B cell (primary cell): Measurements from ENCODE around the gene UBE2D3. TPM values are rescaled to one million over a fixed set of nuclear protein-coding genes. Genes with fewer than 3 reads are reported as not detected.
A peak's percentile ranks its signal among the peaks of the same experiment; 100 is the strongest.

Experiments used
- ATAC-seq: fragments of 200-7000 bp; cut with Tn5 transposase; one replicate; pipeline ENCODE4 v1.10.0; 2021; ENCODE audit warnings: low read depth, mild to moderate bottlenecking, moderate number of reproducible peaks, moderate library complexity
- CTCF ChIA-PET: fragments of 350-600 bp; sonication (Branson Sonifier 250); formaldehyde crosslinking; loops from one replicate; lab custom pipeline; 2021; ENCODE audit warnings: antibody characterized with exemption, inconsistent platforms; lab: Charles Lee
- POLR2A ChIA-PET: fragments of 350-600 bp; sonication (Branson Sonifier 250); formaldehyde crosslinking; loops from one replicate; lab custom pipeline; 2021; ENCODE audit warnings: antibody characterized with exemption; lab: Charles Lee
- DNase-seq: peaks from one replicate; pipeline ENCODE4 v3.0.0; 2013
- H2AFZ ChIP-seq: 2 replicates; pipeline ENCODE4 v1.6.1; 2012; ENCODE audit warnings: mild to moderate bottlenecking, low read depth, low read length; ENCODE audit not compliant: insufficient read depth, poor library complexity, severe bottlenecking
- H3K27ac ChIP-seq, 2 donors: 1 replicate in 1 of 2; 2 replicates in 1 of 2; pipeline ENCODE4 v1.5.1; 2012 to 2013; ENCODE audit warnings: low read length in 2 of 2, mild to moderate bottlenecking in 2 of 2, moderate library complexity in 1 of 2
- H3K27me3 ChIP-seq, 4 experiments: fragments of 200-600 bp in 1 of 4; sonication (generic) in 1 of 4; replicated peaks in 1 of 4; 1 replicate in 2 of 4; 2 replicates in 2 of 4; pipeline versions ENCODE4 v1.6.1 to v1.7.0; 2013 to 2016; ENCODE audit warnings: low read length in 3 of 4, mild to moderate bottlenecking in 2 of 4, mixed read lengths in 1 of 4, moderate library complexity in 1 of 4; ENCODE audit not compliant: insufficient read depth in 4 of 4, control insufficient read depth in 3 of 4; ENCODE audit errors: control extremely low read depth in 1 of 4
- H3K36me3 ChIP-seq, 2 experiments: replicated peaks in 1 of 2; 1 replicate in 1 of 2; 2 replicates in 1 of 2; pipeline versions ENCODE4 v1.6.1 to v1.7.1; 2013; ENCODE audit warnings: low read length in 1 of 2; ENCODE audit not compliant: insufficient read depth in 2 of 2, control insufficient read depth in 1 of 2; ENCODE audit errors: control extremely low read depth in 1 of 2, extremely low read depth in 1 of 2
- H3K4me1 ChIP-seq, 2 donors: fragments of 200-600 bp in 1 of 2; sonication (generic) in 1 of 2; 1 replicate in 1 of 2; 2 replicates in 1 of 2; pipeline versions ENCODE4 v1.5.1 to v1.6.1; 2013 to 2017; ENCODE audit warnings: low read length in 2 of 2; ENCODE audit not compliant: control insufficient read depth in 2 of 2, insufficient read depth in 2 of 2
- H3K4me2 ChIP-seq: replicated peaks from 2 replicates; pipeline ENCODE3; 2012; ENCODE audit warnings: mild to moderate bottlenecking, low read depth, low read length; ENCODE audit not compliant: poor library complexity, severe bottlenecking
- H3K4me3 ChIP-seq, 5 experiments: fragments of 200-600 bp in 1 of 5; sonication (generic) in 1 of 5; 1 replicate in 3 of 5; 2 replicates in 2 of 5; pipeline versions ENCODE4 v1.5.1 to v1.7.0; 2011 to 2016; ENCODE audit warnings: low read length in 4 of 5, mild to moderate bottlenecking in 4 of 5, low read depth in 2 of 5, control low read depth in 1 of 5, moderate library complexity in 1 of 5; ENCODE audit not compliant: insufficient read depth in 1 of 5; ENCODE audit errors: control extremely low read depth in 1 of 5, extremely low read depth in 1 of 5
- H3K79me2 ChIP-seq: fragments of 200-600 bp; sonication (generic); one replicate; pipeline ENCODE4 v1.6.0; 2016; ENCODE audit warnings: low read length; ENCODE audit not compliant: control insufficient read depth, insufficient read depth
- H3K9ac ChIP-seq: fragments of 200-600 bp; sonication (generic); 2 replicates; pipeline ENCODE4 v1.6.1; 2017; ENCODE audit warnings: mild to moderate bottlenecking, low read length, moderate library complexity
- H3K9me3 ChIP-seq, 3 donors: one replicate each; pipeline versions ENCODE4 v1.6.1 to v1.7.1; 2013; ENCODE audit warnings: low read length in 2 of 3; ENCODE audit not compliant: control insufficient read depth in 2 of 3, insufficient read depth in 1 of 3; ENCODE audit errors: control extremely low read depth in 1 of 3
- H4K20me1 ChIP-seq: 2 replicates; pipeline ENCODE4 v1.6.0; 2012; ENCODE audit warnings: mild to moderate bottlenecking, low read length; ENCODE audit not compliant: insufficient read depth, control insufficient read depth, poor library complexity, severe bottlenecking
- H3K27ac Mint-ChIP-seq: one replicate; pipeline ENCODE4 v1.8.0; 2021; ENCODE audit warnings: mixed read lengths
- H3K27me3 Mint-ChIP-seq: one replicate; pipeline ENCODE4 v1.8.0; 2021; ENCODE audit warnings: mixed read lengths
- H3K4me1 Mint-ChIP-seq: one replicate; pipeline ENCODE4 v1.8.0; 2021; ENCODE audit warnings: mixed read lengths
- H3K4me3 Mint-ChIP-seq: one replicate; pipeline ENCODE4 v1.8.0; 2021; ENCODE audit warnings: mixed read lengths
- H3K9me3 Mint-ChIP-seq: one replicate; pipeline ENCODE4 v1.8.0; 2022; ENCODE audit warnings: mixed read lengths; ENCODE audit not compliant: insufficient read depth
- EZH2 ChIP-seq: IDR thresholded peaks from 2 replicates; pipeline ENCODE4 v1.6.1; 2012; ENCODE audit warnings: borderline replicate concordance, low read depth, mild to moderate bottlenecking, moderate library complexity, low read length; ENCODE audit not compliant: insufficient read depth, poor library complexity, severe bottlenecking
- WGBS: methylation state at CpG from one replicate; pipeline ENCODE4 v1.1.5; 2013; ENCODE audit warnings: missing lambda C conversion rate; ENCODE audit not compliant: insufficient coverage; 5-methylcytosine and 5-hydroxymethylcytosine counted together
- intact Hi-C: fragments of 100-400 bp; cut with micrococcal nuclease; formaldehyde crosslinking; loops from one replicate; pipeline ENCODE4 v1.10.0; 2022
- polyA plus RNA-seq: library from polyadenylated mRNA; depleted of rRNA; stranded (reverse); fragments of >200 nt; gene quantifications from 2 replicates; pipeline ENCODE4 v1.2.3, GENCODE V29; 2012
- total RNA-seq, 2 donors: library from RNA; stranded (reverse); fragments of 120-200 nt in 1 of 2; gene quantifications; 1 replicate in 1 of 2; 2 replicates in 1 of 2; pipeline versions ENCODE4 v1.2.3 to v1.2.4, GENCODE V29; 2013 to 2022
- TF ChIP-seq, protein P1 (sequence below): fragments of 200-600 bp; IDR thresholded peaks from one replicate; pipeline ENCODE4 v1.8.0; 2022; ENCODE audit warnings: antibody characterized with exemption, mild to moderate bottlenecking

Gene UBE2D3
- total and polyA plus RNA-seq, 2 donors (not counting 1 experiment from before 2014, with no cell fraction given) = 223 to 264 TPM

- Histone ChIP-seq H3K4me2 (peak within 1 kb of the TSS; percentile 78), H2AFZ (peak within 1 kb of the TSS; percentile 73), H3K9me3 (no peaks in the 10 kb centered on the region), H3K9ac (peak within 1 kb of the TSS; percentile 91), H3K4me1 (peaks cover 22 to 23% of the 10 kb centered on the region in 2 donors), H3K27ac (peak within 1 kb of the TSS; percentile 97), H4K20me1 (no peaks in the 10 kb centered on the region), H3K4me3 (peak within 1 kb of the TSS; percentile 75 to 89 (median 84)), H3K79me2 (peaks cover 80% of the 10 kb centered on the region), H3K36me3 (no peaks in the 10 kb centered on the region), H3K27me3 (no peaks in the 10 kb centered on the region)
- Mint-ChIP-seq H3K4me1 (peaks cover 52% of the 10 kb centered on the region), H3K4me3 (peak within 1 kb of the TSS; percentile 93), H3K9me3 (no peaks in the 10 kb centered on the region), H3K27me3 (no peaks in the 10 kb centered on the region), H3K27ac (peak within 1 kb of the TSS; percentile 97)
- intact Hi-C loops = loop anchor here (1.0 to 5.0 kb wide), 7 partner anchors 41 to 367 kb away; partner anchors contain the start of genes BDH2, CENPE, MANBA and NFKB1
- ChIA-PET CTCF (interaction anchor here (0.7 to 1.9 kb wide), 7 partner anchors 41 to 231 kb away, joined by 3 to 20 read pairs (median 4); partner anchors contain the start of genes BDH2, MANBA and UBE2D3), POLR2A (interaction anchor here (0.6 to 2.8 kb wide), 5 partner anchors 41 to 207 kb away, joined by 3 to 79 read pairs (median 6); partner anchors contain the start of genes MANBA, SLC9B1 and UBE2D3)
- ATAC-seq (peak; percentile 87), DNase-seq (peak; percentile 95)
- TF ChIP-seq EZH2 = no peak
- TF ChIP-seq, protein P1, sequence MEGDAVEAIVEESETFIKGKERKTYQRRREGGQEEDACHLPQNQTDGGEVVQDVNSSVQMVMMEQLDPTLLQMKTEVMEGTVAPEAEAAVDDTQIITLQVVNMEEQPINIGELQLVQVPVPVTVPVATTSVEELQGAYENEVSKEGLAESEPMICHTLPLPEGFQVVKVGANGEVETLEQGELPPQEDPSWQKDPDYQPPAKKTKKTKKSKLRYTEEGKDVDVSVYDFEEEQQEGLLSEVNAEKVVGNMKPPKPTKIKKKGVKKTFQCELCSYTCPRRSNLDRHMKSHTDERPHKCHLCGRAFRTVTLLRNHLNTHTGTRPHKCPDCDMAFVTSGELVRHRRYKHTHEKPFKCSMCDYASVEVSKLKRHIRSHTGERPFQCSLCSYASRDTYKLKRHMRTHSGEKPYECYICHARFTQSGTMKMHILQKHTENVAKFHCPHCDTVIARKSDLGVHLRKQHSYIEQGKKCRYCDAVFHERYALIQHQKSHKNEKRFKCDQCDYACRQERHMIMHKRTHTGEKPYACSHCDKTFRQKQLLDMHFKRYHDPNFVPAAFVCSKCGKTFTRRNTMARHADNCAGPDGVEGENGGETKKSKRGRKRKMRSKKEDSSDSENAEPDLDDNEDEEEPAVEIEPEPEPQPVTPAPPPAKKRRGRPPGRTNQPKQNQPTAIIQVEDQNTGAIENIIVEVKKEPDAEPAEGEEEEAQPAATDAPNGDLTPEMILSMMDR = no peak
- WGBS = under 1% methylated on average over 70 of the region's 71 CpGs
Observed at GRCh38 chr4:102868781-102869568, 41.6 kb upstream of the UBE2D3 start, which contains the start of gene CISD2. Gene CISD2 (plus strand): TSS chr4:102868992. CDS start chr4:102869085, 93 bp downstream.
